GM19467 (cell line): ENCODE measurements around the gene SCYL2.
"Not testable (repeated sequence)": the region's sequence is repeated elsewhere in the genome, so short reads cannot be mapped to it uniquely, and the experiment has no call there.

Experiments
- ATAC-seq: cut with Tn5 transposase; IDR thresholded peaks from one replicate; pipeline ENCODE4 v1.9.1; 2021; ENCODE audit warnings: mild to moderate bottlenecking, moderate library complexity; ENCODE audit not compliant: unreplicated experiment

The SCYL2 gene

GRCh38 chr12:100324498-100324897 is 57.5 kb downstream of the SCYL2 start:
- ATAC-seq = no peak

- no peak for ATAC-seq
Observed at GRCh38 chr12:100326208-100326607, 59.2 kb downstream of the SCYL2 start.

- ATAC-seq = peak; percentile 77
Observed at GRCh38 chr12:100329800-100330199, 62.8 kb downstream of the SCYL2 start.

- ATAC-seq = no peak
Observed at GRCh38 chr12:100331871-100332270, 64.9 kb downstream of the SCYL2 start.

GRCh38 chr12:100332852-100333251 is 65.9 kb downstream of the SCYL2 start:
- no peak for ATAC-seq

GRCh38 chr12:100337299-100337698 is 70.3 kb downstream of the SCYL2 start:
- ATAC-seq = no peak

GRCh38 chr12:100337727-100338126 is 70.8 kb downstream of the SCYL2 start:
- no peak for ATAC-seq

- ATAC-seq = no peak
Observed at GRCh38 chr12:100339071-100339470, 72.1 kb downstream of the SCYL2 start.

GRCh38 chr12:100342897-100343296 is 75.9 kb downstream of the SCYL2 start:
- ATAC-seq = not testable (repeated sequence)

GRCh38 chr12:100344351-100344750 is 77.4 kb downstream of the SCYL2 start:
- ATAC-seq = not testable (repeated sequence)

GRCh38 chr12:100345020-100345767 is 78.2 kb downstream of the SCYL2 start:
- ATAC-seq = no peak

- no peak for ATAC-seq
Observed at GRCh38 chr12:100346660-100347059, 79.7 kb downstream of the SCYL2 start.

GRCh38 chr12:100348657-100349454 is 81.9 kb downstream of the SCYL2 start:
- ATAC-seq = no peak

- ATAC-seq = no peak
Observed at GRCh38 chr12:100356644-100357223, 89.8 kb downstream of the SCYL2 start, which contains the start of gene SLC17A8. Gene SLC17A8, plus strand, starts transcription at chr12:100357074. Its CDS starts 318 bp downstream, at chr12:100357392.

GRCh38 chr12:100359248-100359647 is 92.3 kb downstream of the SCYL2 start:
- no peak for ATAC-seq

- ATAC-seq = no peak
Observed at GRCh38 chr12:100359822-100360221, 92.8 kb downstream of the SCYL2 start.

GRCh38 chr12:100360450-100360849 is 93.5 kb downstream of the SCYL2 start:
- no peak for ATAC-seq

GRCh38 chr12:100364324-100364723 is 97.3 kb downstream of the SCYL2 start:
- no peak for ATAC-seq

GRCh38 chr12:100365411-100365810 is 98.4 kb downstream of the SCYL2 start:
- no peak for ATAC-seq

GRCh38 chr12:100368066-100368465 is 101.1 kb downstream of the SCYL2 start:
- ATAC-seq = no peak

GRCh38 chr12:100371146-100371545 is 104.2 kb downstream of the SCYL2 start:
- no peak for ATAC-seq
